Endothelial cell of umbilical vein (primary cell): Measurements from ENCODE around the gene TNPO1.

ENCODE experiments used
- CTCF ChIP-seq, 2 donors: IDR thresholded peaks; 1 replicate in 1 of 2; 2 replicates in 1 of 2; pipeline ENCODE4 v1.5.1; 2011; ENCODE audit warnings: low read length in 2 of 2, mild to moderate bottlenecking in 2 of 2, moderate library complexity in 2 of 2, control low read depth in 1 of 2, inconsistent platforms in 1 of 2, low read depth in 1 of 2; ENCODE audit not compliant: insufficient read depth in 1 of 2; ENCODE audit errors: extremely low read depth in 1 of 2
- MAX ChIP-seq: IDR thresholded peaks from 2 replicates; pipeline ENCODE4 v1.6.1; 2011; ENCODE audit not compliant: insufficient read depth, insufficient read length
- POLR2AphosphoS5 ChIP-seq: IDR thresholded peaks from 2 replicates; pipeline ENCODE4 v1.6.1; 2012; ENCODE audit warnings: low read depth, mild to moderate bottlenecking, control low read depth, low read length, moderate library complexity; ENCODE audit not compliant: insufficient read depth

DNA sequence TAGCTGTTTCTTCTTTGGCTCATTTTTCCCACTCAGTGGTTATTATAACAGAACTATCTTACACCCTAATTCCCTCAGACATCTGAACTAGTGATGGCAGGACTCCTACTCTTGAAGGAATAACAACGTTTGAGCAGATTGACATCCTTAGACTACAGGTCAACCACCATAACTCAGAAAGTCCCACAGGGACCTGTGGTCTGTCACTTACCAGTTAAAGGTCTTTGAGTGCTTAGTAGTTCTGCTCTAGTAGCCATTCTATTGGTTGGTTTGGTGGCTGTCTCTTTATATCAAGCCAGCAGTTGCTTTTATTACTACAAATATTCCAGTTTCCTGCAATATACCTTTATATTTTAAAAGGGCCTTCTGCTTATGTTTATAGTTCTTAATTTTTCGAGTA is 72.1 kb downstream of the TNPO1 start:
- TF ChIP-seq CTCF (IDR thresholded peaks at IDR 0.05; ENCODE audit: extremely low read depth in 1 of 2, insufficient read depth in 1 of 2, low read depth in 1 of 2, low read length in 2 of 2) (no peak), POLR2AphosphoS5 (no peak), MAX (no peak)
